Tibial artery (tissue), 4 donors: Measurements from ENCODE around the gene PEX14.
A peak's percentile ranks its signal among the peaks of the same experiment; 100 is the strongest.
"Not testable (repeated sequence)": the region's sequence is repeated elsewhere in the genome, so short reads cannot be mapped to it uniquely, and the experiment has no call there.

ENCODE experiments used
- DNase-seq, 2 donors: peaks; one replicate each; pipeline ENCODE4 v3.0.0-alpha.2; 2019
- H3K27ac ChIP-seq, 2 donors: fragments of 200-600 bp; sonication (generic) in 1 of 2; 1 replicate in 1 of 2; 2 replicates in 1 of 2; pipeline ENCODE4 v1.5.1; 2018 to 2019; ENCODE audit warnings: mild to moderate bottlenecking in 1 of 2
- H3K27me3 ChIP-seq, 2 donors: fragments of 200-600 bp; sonication (generic) in 1 of 2; one replicate each; pipeline versions ENCODE4 v1.5.1 to v1.6.0; 2016 to 2019
- H3K36me3 ChIP-seq, 3 donors: fragments of 200-600 bp; sonication (generic) in 2 of 3; one replicate each; pipeline ENCODE4 v1.5.1; 2016 to 2019; ENCODE audit warnings: mild to moderate bottlenecking in 2 of 3
- H3K4me1 ChIP-seq, 4 donors: fragments of 200-600 bp; sonication (generic) in 2 of 4; 1 replicate in 3 of 4; 2 replicates in 1 of 4; pipeline ENCODE4 v1.5.1; 2016 to 2019
- H3K4me3 ChIP-seq, 2 donors: fragments of 200-600 bp; sonication (generic) in 1 of 2; 1 replicate in 1 of 2; 2 replicates in 1 of 2; pipeline ENCODE4 v1.5.1; 2018 to 2019; ENCODE audit warnings: mild to moderate bottlenecking in 2 of 2
- H3K9me3 ChIP-seq, 3 donors: fragments of 200-600 bp; sonication (generic) in 1 of 3; one replicate each; pipeline ENCODE4 v1.5.1; 2016 to 2019
- intact Hi-C: fragments of 100-400 bp; cut with DNase I; formaldehyde crosslinking; loops from one replicate; pipeline ENCODE4 v1.15.0; 2023; ENCODE audit warnings: low total_unique reads
- TF ChIP-seq, protein P1 (sequence below), 2 experiments: fragments of 200-600 bp in 1 of 2; fragments of 450-650 bp in 1 of 2; IDR thresholded peaks; one replicate each; pipeline ENCODE4 v1.5.1; 2017 to 2019; ENCODE audit warnings: antibody characterized with exemption in 2 of 2, mild to moderate bottlenecking in 1 of 2, moderate library complexity in 1 of 2

PEX14 gene

DNA sequence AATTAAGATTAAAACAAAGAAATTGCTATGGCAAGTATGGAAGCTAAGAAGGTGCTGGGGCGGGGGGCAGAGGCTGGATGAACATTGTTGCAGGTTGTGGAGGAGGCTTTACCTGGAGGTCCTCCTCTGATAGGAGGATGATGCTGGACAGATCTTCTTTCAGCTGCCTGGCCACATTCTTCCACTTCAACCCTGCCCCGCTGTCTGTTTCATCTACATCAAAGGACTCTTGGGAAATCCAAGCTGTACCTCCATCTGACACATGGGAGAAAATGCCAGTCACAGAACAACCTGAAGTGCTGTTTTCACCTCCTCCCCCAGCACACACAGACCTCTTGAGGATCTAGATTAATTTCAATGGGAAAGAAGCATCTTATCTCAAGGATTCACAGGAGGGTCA lies 7.7 kb upstream of the PEX14 start:
- TF ChIP-seq, protein P1, sequence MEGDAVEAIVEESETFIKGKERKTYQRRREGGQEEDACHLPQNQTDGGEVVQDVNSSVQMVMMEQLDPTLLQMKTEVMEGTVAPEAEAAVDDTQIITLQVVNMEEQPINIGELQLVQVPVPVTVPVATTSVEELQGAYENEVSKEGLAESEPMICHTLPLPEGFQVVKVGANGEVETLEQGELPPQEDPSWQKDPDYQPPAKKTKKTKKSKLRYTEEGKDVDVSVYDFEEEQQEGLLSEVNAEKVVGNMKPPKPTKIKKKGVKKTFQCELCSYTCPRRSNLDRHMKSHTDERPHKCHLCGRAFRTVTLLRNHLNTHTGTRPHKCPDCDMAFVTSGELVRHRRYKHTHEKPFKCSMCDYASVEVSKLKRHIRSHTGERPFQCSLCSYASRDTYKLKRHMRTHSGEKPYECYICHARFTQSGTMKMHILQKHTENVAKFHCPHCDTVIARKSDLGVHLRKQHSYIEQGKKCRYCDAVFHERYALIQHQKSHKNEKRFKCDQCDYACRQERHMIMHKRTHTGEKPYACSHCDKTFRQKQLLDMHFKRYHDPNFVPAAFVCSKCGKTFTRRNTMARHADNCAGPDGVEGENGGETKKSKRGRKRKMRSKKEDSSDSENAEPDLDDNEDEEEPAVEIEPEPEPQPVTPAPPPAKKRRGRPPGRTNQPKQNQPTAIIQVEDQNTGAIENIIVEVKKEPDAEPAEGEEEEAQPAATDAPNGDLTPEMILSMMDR (IDR thresholded peaks at IDR 0.05): no peak
- Histone ChIP-seq H3K4me1 (peaks cover 0 to 11% (median 8%) of the 10 kb centered on the region in 4 donors), H3K4me3 (no peak overlapping the region), H3K9me3 (no peaks in the 10 kb centered on the region), H3K36me3 (peaks cover 36 to 78% (median 63%) of the 10 kb centered on the region in 3 donors), H3K27ac (no peak overlapping the region), H3K27me3 (no peaks in the 10 kb centered on the region)
- intact Hi-C loops: no loop called here
- DNase-seq: no peak

DNA sequence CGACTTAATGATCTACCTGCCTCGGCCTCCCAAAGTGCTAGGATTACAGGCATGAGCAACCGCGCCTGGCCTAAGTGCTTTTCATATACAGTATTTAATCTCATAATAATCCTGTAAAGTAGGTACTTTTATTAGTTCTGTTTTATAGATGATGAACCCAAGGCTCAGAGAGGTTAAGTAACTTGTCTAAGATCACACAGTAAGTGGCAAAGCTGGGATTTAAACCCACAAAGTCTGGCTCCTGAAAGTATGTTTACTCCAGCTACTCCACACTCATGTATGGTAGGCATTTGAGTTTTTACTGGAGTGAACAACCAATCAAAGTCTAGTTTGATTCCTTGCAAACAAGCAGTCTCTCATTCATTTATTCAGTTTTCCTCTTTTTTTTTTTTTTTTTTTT lies 4.7 kb upstream of the PEX14 start:
- no peak overlapping the region for H3K4me3 ChIP-seq
- no peak for DNase-seq
- H3K27ac ChIP-seq: no peak overlapping the region
- no peaks in the 10 kb centered on the region for H3K9me3 ChIP-seq
- TF ChIP-seq, protein P1 (IDR thresholded peaks at IDR 0.05): no peak
- H3K4me1 ChIP-seq: peaks cover 0 to 22% (median 12%) of the 10 kb centered on the region in 4 donors
- H3K36me3 ChIP-seq: peaks cover 15 to 49% (median 35%) of the 10 kb centered on the region in 3 donors
- H3K27me3 ChIP-seq: no peaks in the 10 kb centered on the region
- intact Hi-C loops: no loop called here

DNA sequence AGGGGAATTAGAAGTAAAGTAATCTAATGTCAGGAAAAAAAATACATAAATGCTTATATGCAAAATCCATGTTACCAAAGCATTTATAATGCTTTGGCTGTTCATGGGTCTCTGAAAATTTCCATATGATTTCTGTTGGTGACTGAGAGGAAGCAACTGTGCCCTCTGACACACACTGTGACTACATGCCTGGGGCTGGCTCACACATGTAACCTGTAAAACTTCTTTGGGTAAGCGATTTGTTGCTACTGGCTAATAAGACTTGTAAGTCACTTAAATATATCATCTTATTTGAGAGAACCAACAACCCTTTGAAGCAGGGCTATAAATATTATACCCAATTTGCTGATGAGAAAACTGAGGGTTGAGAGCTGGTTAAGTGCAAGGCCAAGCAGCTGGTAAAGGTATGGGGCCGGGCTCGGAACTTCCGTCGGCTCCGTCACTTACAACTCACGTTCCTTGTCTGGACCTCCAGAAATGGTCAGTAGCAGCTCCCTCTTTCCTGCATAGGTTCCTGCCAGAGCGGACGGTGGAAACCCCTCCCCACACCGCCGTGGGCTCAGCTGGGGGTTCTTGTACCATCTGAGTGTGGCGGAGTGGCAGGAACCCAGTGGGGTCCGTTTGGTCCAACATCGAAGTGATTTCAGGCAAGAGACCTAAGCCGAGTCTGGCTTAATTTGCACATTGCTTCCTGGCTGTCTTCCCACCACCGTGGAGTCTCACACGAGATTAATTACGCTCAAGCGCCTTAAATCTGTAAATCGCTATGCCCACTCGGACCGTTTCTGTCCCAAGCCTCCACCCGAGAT lies 3.1 kb upstream of the PEX14 start:
- H3K27ac ChIP-seq: peak overlapping the region; percentile 76 to 78
- intact Hi-C loops: loop anchor here (2.0 kb wide), 1 partner anchor 41 kb away; the partner anchor contains the start of gene CENPS
- H3K27me3 ChIP-seq: no peaks in the 10 kb centered on the region
- H3K4me1 ChIP-seq: peaks cover 0 to 36% (median 23%) of the 10 kb centered on the region in 4 donors
- TF ChIP-seq, protein P1 (IDR thresholded peaks at IDR 0.05): no peak
- H3K36me3 ChIP-seq: peaks cover 0 to 33% (median 20%) of the 10 kb centered on the region in 3 donors
- H3K9me3 ChIP-seq: no peaks in the 10 kb centered on the region
- DNase-seq: no peak
- H3K4me3 ChIP-seq: peak overlapping the region; percentile 68 to 91

DNA sequence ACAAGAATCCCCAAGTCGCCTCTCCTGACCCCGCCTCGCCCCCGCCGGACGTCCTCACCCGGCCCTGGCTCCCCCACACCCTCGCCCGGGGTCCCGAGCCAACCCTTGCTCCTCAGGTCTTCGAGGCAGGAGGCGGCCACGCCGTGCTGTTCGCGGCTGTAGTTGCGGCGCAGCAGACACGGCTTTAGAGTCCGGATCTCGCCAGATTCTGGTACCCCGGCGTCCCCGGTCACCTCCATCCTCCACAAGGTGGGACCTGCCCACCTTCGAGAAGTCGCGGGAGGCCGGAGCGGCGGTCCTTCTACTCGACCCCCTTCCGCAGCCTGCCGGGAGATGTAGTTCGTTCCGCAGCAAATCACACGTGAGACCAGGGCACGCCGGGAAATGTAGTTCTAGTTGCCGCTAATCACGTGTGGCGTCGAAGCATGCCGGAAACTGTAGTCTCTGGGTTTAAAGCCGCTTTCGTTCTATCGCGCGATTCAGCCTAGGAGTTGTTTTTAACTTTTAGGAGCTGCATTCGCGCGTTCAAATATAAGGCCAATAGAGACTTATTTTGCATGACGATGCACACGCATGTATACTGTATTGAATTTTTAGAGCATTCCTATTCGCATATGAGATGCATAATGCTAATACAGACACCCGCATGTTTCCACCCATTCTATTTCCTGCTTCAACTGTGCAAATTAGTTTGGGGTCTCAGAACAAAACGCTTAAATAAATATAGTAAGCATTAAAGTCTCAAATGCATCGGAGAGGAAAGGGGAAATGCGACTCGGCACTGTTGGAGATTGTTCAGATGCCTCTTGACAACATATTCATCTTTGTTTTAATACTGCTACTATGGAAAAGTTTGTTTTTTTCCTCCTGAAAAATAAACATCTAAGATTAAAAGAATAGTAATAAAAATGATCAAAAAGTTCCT lies 2.3 kb upstream of the PEX14 start, which contains the start of gene DFFA:
DFFA (minus strand) TSS at position 310 of the 925 bp plus-strand sequence; CDS start at position 239, 71 bp downstream.
- no peaks in the 10 kb centered on the region for H3K9me3 ChIP-seq
- TF ChIP-seq, protein P1 (IDR thresholded peaks at IDR 0.05): no peak
- peak; percentile 95 for DNase-seq
- no peaks in the 10 kb centered on the region for H3K27me3 ChIP-seq
- H3K27ac ChIP-seq: peak within 1 kb of the TSS; percentile 76 to 78
- peaks cover 0 to 24% (median 14%) of the 10 kb centered on the region in 3 donors for H3K36me3 ChIP-seq
- peaks cover 0 to 37% (median 25%) of the 10 kb centered on the region in 4 donors for H3K4me1 ChIP-seq
- intact Hi-C loops: loop anchor here (2.0 kb wide), 1 partner anchor 42 kb away; the partner anchor contains the start of gene CENPS
- peak within 1 kb of the TSS; percentile 68 to 91 for H3K4me3 ChIP-seq

DNA sequence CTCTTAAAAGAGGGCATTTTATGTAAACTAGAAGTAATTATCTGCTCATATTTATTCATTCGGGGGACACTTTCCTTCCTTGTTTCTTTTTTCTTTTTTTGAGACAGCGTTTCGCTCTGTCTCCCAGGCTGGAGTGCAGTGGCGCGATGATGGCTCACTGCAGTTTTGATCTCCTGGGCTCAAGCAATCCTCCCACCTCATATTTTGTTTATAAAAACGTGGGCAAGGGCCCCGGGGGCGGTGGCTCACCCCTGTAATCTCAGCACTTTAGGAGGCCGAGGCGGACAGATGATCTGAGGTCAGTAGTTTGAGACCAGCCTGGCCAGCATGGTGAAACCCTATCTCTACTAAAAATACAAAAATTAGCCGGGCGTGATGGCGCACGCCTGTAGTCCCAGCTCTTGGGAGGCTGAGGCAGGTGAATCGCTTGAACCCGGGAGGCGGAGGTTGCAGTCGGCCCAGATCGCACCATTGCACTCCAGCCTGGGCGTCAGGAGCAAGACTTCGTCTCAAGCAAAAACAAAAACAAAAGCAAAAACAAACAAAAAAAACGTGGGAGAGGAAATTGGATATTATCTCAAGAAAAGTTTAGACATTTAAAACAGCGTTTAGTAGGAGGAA lies 1.5 kb upstream of the PEX14 start:
- peaks cover 0 to 37% (median 25%) of the 10 kb centered on the region in 4 donors for H3K4me1 ChIP-seq
- H3K9me3 ChIP-seq: no peaks in the 10 kb centered on the region
- H3K27me3 ChIP-seq: no peaks in the 10 kb centered on the region
- H3K36me3 ChIP-seq: peaks cover 0 to 17% (median 8%) of the 10 kb centered on the region in 3 donors
- no peak for DNase-seq
- no peak overlapping the region for H3K27ac ChIP-seq
- intact Hi-C loops: loop anchor here (2.0 kb wide), 1 partner anchor 42 kb away; the partner anchor contains the start of gene CENPS
- TF ChIP-seq, protein P1 (IDR thresholded peaks at IDR 0.05): no peak
- peak overlapping the region in 1 of 2 donors; percentile 68 for H3K4me3 ChIP-seq

DNA sequence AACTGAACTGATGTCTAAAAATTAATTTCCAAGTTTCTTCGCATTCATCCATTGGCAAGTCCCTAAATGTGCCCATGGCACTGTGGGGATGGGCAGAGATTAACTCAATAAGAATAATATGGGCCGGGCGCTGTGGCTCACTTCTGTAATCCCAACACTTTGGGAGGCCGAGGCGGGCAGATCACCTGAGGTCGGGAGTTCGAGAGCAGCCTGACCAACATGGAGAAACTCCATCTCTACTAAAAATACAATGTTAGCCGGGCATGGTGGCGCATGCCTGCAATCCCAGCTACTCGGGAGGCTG lies 489 bp upstream of the PEX14 start:
- intact Hi-C loops, DNase-seq, H3K27me3 ChIP-seq, H3K36me3 ChIP-seq, H3K9me3 ChIP-seq: not testable (repeated sequence)
- H3K27ac ChIP-seq: peak overlapping the region; percentile 84 to 89
- H3K4me1 ChIP-seq: peaks cover 0 to 37% (median 25%) of the 10 kb centered on the region in 4 donors
- H3K4me3 ChIP-seq: peak overlapping the region; percentile 88 to 98
